ENCODE measurements around the gene SPSB2.
A peak's percentile ranks its signal among the peaks of the same experiment; 100 is the strongest.

Gene SPSB2

GRCh38 chr12:6916426-6917200 is 43.5 kb upstream of the SPSB2 start:
- ChIA-PET CTCF (interaction anchor here (0.5 to 1.1 kb wide), 5 partner anchors 9 to 228 kb away, joined by 3 read pairs; no protein-coding TSS in a partner anchor), POLR2A (interaction anchor here (1.0 to 1.2 kb wide), 4 partner anchors 9 to 48 kb away, joined by 3 to 4 read pairs (median 3); no protein-coding TSS in a partner anchor)
- TF ChIP-seq ZNF112 (tag by site-specific recombination; IDR thresholded peaks at IDR 0.05) (0 out of 2 replicates have a peak, but pooled peaks have one; percentile 4), ZNF548 (tag by site-specific recombination; IDR thresholded peaks at IDR 0.05) (no peak)
- Histone ChIP-seq H3K9me3 (ENCODE audit: control insufficient read depth, insufficient read depth, low read depth, low read length) (no peaks in the 10 kb centered on the region), H3K27ac (ENCODE audit: extremely low read depth, low read depth, low read length) (no peak overlapping the region), H3K36me3 (ENCODE audit: control insufficient read depth in 2 of 2, insufficient read depth in 1 of 2, low read length in 2 of 2) (peaks cover 19 to 43% of the 10 kb centered on the region in 2 experiments; a peak in 2 of 3 replicates), H3K4me1 (ENCODE audit: control insufficient read depth, insufficient read depth, low read length) (peaks cover 7% of the 10 kb centered on the region), H3K4me3 (ENCODE audit: low read depth, low read length) (no peak overlapping the region)

GRCh38 chr12:6915789-6916285 is 42.7 kb upstream of the SPSB2 start:
- Histone ChIP-seq H3K36me3 (ENCODE audit: control insufficient read depth in 2 of 2, insufficient read depth in 1 of 2, low read length in 2 of 2) (peaks cover 15 to 39% of the 10 kb centered on the region in 2 experiments; a peak in 2 of 3 replicates), H3K27ac (ENCODE audit: extremely low read depth, low read depth, low read length) (no peak overlapping the region), H3K4me3 (ENCODE audit: low read depth, low read length) (no peak overlapping the region), H3K4me1 (ENCODE audit: control insufficient read depth, insufficient read depth, low read length) (peaks cover 7% of the 10 kb centered on the region), H3K9me3 (ENCODE audit: control insufficient read depth, insufficient read depth, low read depth, low read length) (no peaks in the 10 kb centered on the region)
- POLR2A ChIA-PET = interaction anchor here (1.0 kb wide), 1 partner anchor 47 kb away, joined by 3 read pairs; no protein-coding TSS in a partner anchor
- CTCF ChIA-PET = no interaction called here
- TF ChIP-seq SP3 (tag by site-specific recombination; IDR thresholded peaks at IDR 0.05) (peak; percentile 37; the same call in 1 of the 2 replicates), HOXC10 (CRISPR knock-in tag; IDR thresholded peaks at IDR 0.05) (no peak)

- Histone ChIP-seq H3K4me1 (ENCODE audit: control insufficient read depth, insufficient read depth, low read length) (peaks cover 7% of the 10 kb centered on the region), H3K4me3 (ENCODE audit: low read depth, low read length) (peak overlapping the region; percentile 60), H3K9me3 (ENCODE audit: control insufficient read depth, insufficient read depth, low read depth, low read length) (no peaks in the 10 kb centered on the region), H3K27ac (ENCODE audit: extremely low read depth, low read depth, low read length) (peak overlapping the region; percentile 51; the same call in 1 of the 2 replicates), H3K36me3 (ENCODE audit: control insufficient read depth in 2 of 2, insufficient read depth in 1 of 2, low read length in 2 of 2) (peaks cover 9 to 36% of the 10 kb centered on the region in 2 experiments; a peak in 2 of 3 replicates)
- ChIA-PET CTCF (no interaction called here), POLR2A (interaction anchor here (0.6 to 1.7 kb wide), 8 partner anchors 8 to 283 kb away, joined by 3 to 8 read pairs (median 4); partner anchors contain the start of genes C12orf57, RNU7-1 and SPSB2)
- TF ChIP-seq ZBTB26 (tag by site-specific recombination; optimal IDR thresholded peaks at IDR 0.05) (no peak), ZNF792 (tag by site-specific recombination; IDR thresholded peaks at IDR 0.05) (no peak), ZSCAN5A (tag by site-specific recombination; IDR thresholded peaks at IDR 0.05) (no peak), GFI1B (tag by site-specific recombination; IDR thresholded peaks at IDR 0.05) (no peak), GLI2 (tag by site-specific recombination; IDR thresholded peaks at IDR 0.05; ENCODE audit: borderline replicate concordance, low read depth) (no peak), ZFP69B (tag by site-specific recombination; IDR thresholded peaks at IDR 0.05) (no peak), GLIS1 (tag by site-specific recombination; IDR thresholded peaks at IDR 0.05) (peak; percentile 62; the same call in 1 of the 2 replicates), ZNF518A (tag by site-specific recombination; conservative IDR thresholded peaks at IDR 0.05; ENCODE audit: low read depth) (no peak), ZNF16 (tag by site-specific recombination; IDR thresholded peaks at IDR 0.05; ENCODE audit: low read depth) (no peak), ZNF26 (tag by site-specific recombination; IDR thresholded peaks at IDR 0.05) (no peak), KLF17 (tag by site-specific recombination; IDR thresholded peaks at IDR 0.05) (no peak), ZNF664 (tag by site-specific recombination; IDR thresholded peaks at IDR 0.05) (no peak), ZNF561 (tag by site-specific recombination; IDR thresholded peaks at IDR 0.05; ENCODE audit: borderline replicate concordance) (no peak)
Observed at GRCh38 chr12:6914947-6915788, 42.1 kb upstream of the SPSB2 start.
